Stimulated activated CD4-positive, alpha-beta T cell treated with anti-CD3 and anti-CD28 coated beads, Interleukin-4, amount 100 ng/mL, for 48 hours (primary cell): ENCODE results near the gene TIMP4.

Source experiments
- DNase-seq, 2 donors: peaks; one replicate each; pipeline ENCODE4 v3.0.0-alpha.2; 2020; ENCODE audit warnings: low read depth in 2 of 2

Gene TIMP4

GRCh38 chr3:12147049-12147780 lies 11.5 kb downstream of the TIMP4 start:
- DNase-seq, result no peak

GRCh38 chr3:12143949-12144504 lies 14.7 kb downstream of the TIMP4 start:
- no peak for DNase-seq

- no peak for DNase-seq
These were observed 16.2 kb downstream of the TIMP4 start for GRCh38 chr3:12142476-12142875.

GRCh38 chr3:12141350-12141749 lies 17.4 kb downstream of the TIMP4 start:
- no peak for DNase-seq

- DNase-seq, result no peak
These were observed 19.6 kb downstream of the TIMP4 start for GRCh38 chr3:12139111-12139511.

GRCh38 chr3:12138044-12138443 lies 20.7 kb downstream of the TIMP4 start:
- DNase-seq, result peak; percentile 12 to 16

GRCh38 chr3:12136371-12136770 lies 22.3 kb downstream of the TIMP4 start:
- DNase-seq, result no peak

GRCh38 chr3:12135029-12135657 lies 23.6 kb downstream of the TIMP4 start:
- peak; percentile 60 to 61 for DNase-seq

- DNase-seq, result no peak
These were observed 25.8 kb downstream of the TIMP4 start for GRCh38 chr3:12132881-12133280.

- DNase-seq, result no peak
These were observed 27.2 kb downstream of the TIMP4 start for GRCh38 chr3:12131351-12132090.

- DNase-seq, result no peak
These were observed 31.3 kb downstream of the TIMP4 start for GRCh38 chr3:12127391-12127790.

- DNase-seq, result no peak
These were observed 32.9 kb downstream of the TIMP4 start for GRCh38 chr3:12125772-12126171.

- no peak for DNase-seq
These were observed 37.2 kb downstream of the TIMP4 start for GRCh38 chr3:12121466-12121865.

GRCh38 chr3:12120374-12121140 lies 38.2 kb downstream of the TIMP4 start:
- no peak for DNase-seq

GRCh38 chr3:12117473-12117872 lies 41.2 kb downstream of the TIMP4 start:
- DNase-seq, result no peak

GRCh38 chr3:12116870-12117269 lies 41.8 kb downstream of the TIMP4 start:
- no peak for DNase-seq

- DNase-seq, result no peak
These were observed 42.9 kb downstream of the TIMP4 start for GRCh38 chr3:12115849-12116248.

- DNase-seq, result no peak
These were observed 43.6 kb downstream of the TIMP4 start for GRCh38 chr3:12115104-12115503.

- DNase-seq, result no peak
These were observed 44.5 kb downstream of the TIMP4 start for GRCh38 chr3:12114251-12114650.

- DNase-seq, result no peak
These were observed 51.5 kb downstream of the TIMP4 start for GRCh38 chr3:12107071-12107713.
